Ishikawa (cell line): ENCODE measurements around the gene MAP2K4.

Experiments used
- CEBPB ChIP-seq: IDR thresholded peaks from 2 replicates; pipeline ENCODE4 v1.6.1; 2012
- CREB1 ChIP-seq: IDR thresholded peaks from 2 replicates; pipeline ENCODE4 v1.6.1; 2012; ENCODE audit warnings: low read depth
- EGR1 ChIP-seq: IDR thresholded peaks from 2 replicates; pipeline ENCODE4 v1.6.1; 2012
- EP300 ChIP-seq: IDR thresholded peaks from 2 replicates; pipeline ENCODE4 v1.6.1; 2012; ENCODE audit warnings: borderline replicate concordance
- FOXM1 ChIP-seq: IDR thresholded peaks from 2 replicates; pipeline ENCODE4 v1.6.1; 2012; ENCODE audit warnings: low read depth, borderline replicate concordance
- MAX ChIP-seq: IDR thresholded peaks from 2 replicates; pipeline ENCODE4 v1.6.1; 2012
- NFIC ChIP-seq: IDR thresholded peaks from 2 replicates; pipeline ENCODE4 v1.6.1; 2012
- RAD21 ChIP-seq: IDR thresholded peaks from 2 replicates; pipeline ENCODE4 v1.6.1; 2012; ENCODE audit warnings: low read depth
- TAF1 ChIP-seq: IDR thresholded peaks from 2 replicates; pipeline ENCODE4 v1.6.1; 2012; ENCODE audit warnings: low read depth, mild to moderate bottlenecking
- TCF12 ChIP-seq: IDR thresholded peaks from 2 replicates; pipeline ENCODE4 v1.6.1; 2012; ENCODE audit warnings: low read depth
- TEAD4 ChIP-seq: IDR thresholded peaks from 2 replicates; pipeline ENCODE4 v1.6.1; 2012
- YY1 ChIP-seq: IDR thresholded peaks from 2 replicates; pipeline ENCODE4 v1.6.1; 2012; ENCODE audit warnings: low read depth
- ZBTB7A ChIP-seq: IDR thresholded peaks from 2 replicates; pipeline ENCODE4 v1.6.1; 2012; ENCODE audit warnings: low read depth
- TF ChIP-seq, protein P1 (sequence below): IDR thresholded peaks from 2 replicates; pipeline ENCODE4 v1.6.1; 2012
- TF ChIP-seq, protein P2 (sequence below): IDR thresholded peaks from 2 replicates; pipeline ENCODE4 v1.6.1; 2012; ENCODE audit warnings: low read depth, mild to moderate bottlenecking

Gene MAP2K4

GRCh38 chr17:12028611-12029010 lies 7.9 kb downstream of the MAP2K4 start:
- TF ChIP-seq, protein P1, sequence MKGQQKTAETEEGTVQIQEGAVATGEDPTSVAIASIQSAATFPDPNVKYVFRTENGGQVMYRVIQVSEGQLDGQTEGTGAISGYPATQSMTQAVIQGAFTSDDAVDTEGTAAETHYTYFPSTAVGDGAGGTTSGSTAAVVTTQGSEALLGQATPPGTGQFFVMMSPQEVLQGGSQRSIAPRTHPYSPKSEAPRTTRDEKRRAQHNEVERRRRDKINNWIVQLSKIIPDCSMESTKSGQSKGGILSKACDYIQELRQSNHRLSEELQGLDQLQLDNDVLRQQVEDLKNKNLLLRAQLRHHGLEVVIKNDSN, result no peak
- TF ChIP-seq, protein P2, sequence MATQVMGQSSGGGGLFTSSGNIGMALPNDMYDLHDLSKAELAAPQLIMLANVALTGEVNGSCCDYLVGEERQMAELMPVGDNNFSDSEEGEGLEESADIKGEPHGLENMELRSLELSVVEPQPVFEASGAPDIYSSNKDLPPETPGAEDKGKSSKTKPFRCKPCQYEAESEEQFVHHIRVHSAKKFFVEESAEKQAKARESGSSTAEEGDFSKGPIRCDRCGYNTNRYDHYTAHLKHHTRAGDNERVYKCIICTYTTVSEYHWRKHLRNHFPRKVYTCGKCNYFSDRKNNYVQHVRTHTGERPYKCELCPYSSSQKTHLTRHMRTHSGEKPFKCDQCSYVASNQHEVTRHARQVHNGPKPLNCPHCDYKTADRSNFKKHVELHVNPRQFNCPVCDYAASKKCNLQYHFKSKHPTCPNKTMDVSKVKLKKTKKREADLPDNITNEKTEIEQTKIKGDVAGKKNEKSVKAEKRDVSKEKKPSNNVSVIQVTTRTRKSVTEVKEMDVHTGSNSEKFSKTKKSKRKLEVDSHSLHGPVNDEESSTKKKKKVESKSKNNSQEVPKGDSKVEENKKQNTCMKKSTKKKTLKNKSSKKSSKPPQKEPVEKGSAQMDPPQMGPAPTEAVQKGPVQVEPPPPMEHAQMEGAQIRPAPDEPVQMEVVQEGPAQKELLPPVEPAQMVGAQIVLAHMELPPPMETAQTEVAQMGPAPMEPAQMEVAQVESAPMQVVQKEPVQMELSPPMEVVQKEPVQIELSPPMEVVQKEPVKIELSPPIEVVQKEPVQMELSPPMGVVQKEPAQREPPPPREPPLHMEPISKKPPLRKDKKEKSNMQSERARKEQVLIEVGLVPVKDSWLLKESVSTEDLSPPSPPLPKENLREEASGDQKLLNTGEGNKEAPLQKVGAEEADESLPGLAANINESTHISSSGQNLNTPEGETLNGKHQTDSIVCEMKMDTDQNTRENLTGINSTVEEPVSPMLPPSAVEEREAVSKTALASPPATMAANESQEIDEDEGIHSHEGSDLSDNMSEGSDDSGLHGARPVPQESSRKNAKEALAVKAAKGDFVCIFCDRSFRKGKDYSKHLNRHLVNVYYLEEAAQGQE, result no peak
- TF ChIP-seq CREB1 (no peak), TAF1 (no peak), EGR1 (no peak), YY1 (no peak), CEBPB (no peak), TCF12 (no peak), MAX (no peak), TEAD4 (no peak), NFIC (no peak), ZBTB7A (no peak), EP300 (no peak), FOXM1 (no peak), RAD21 (no peak)

DNA sequence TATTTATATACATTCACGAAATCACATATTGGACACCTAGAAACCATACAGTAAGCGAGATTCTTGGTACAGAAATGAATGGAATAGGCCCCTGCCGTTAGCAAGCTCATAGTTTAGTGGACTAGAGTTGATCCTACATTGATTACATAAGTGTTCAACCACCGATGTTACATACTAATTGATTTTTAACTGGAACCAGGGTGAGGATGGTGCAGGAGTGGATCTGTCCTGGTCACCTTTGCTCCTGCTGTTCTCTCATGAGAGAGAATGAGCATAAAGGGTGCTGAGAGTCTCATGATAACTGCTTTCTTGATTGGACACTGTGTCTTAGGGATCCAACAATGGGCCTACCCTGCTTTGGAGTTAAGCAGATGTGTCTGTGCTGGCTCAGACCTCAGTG lies 13.9 kb downstream of the MAP2K4 start:
- TF ChIP-seq, protein P2, result no peak
- TF ChIP-seq TAF1 (no peak), NFIC (no peak), ZBTB7A (no peak), EGR1 (no peak), YY1 (no peak), MAX (no peak), CREB1 (no peak), CEBPB (no peak), FOXM1 (no peak), TEAD4 (no peak), RAD21 (no peak), TCF12 (no peak)
- TF ChIP-seq, protein P1, result no peak

GRCh38 chr17:12035673-12036072 lies 15.0 kb downstream of the MAP2K4 start:
- TF ChIP-seq EP300, result no peak
- TF ChIP-seq, protein P1, result no peak
- no peak for TF ChIP-seq YY1
- no peak for TF ChIP-seq RAD21
- TF ChIP-seq CREB1, result no peak
- TF ChIP-seq EGR1, result no peak
- TF ChIP-seq, protein P2, result no peak
- TF ChIP-seq MAX, result no peak
- no peak for TF ChIP-seq TCF12
- TF ChIP-seq NFIC, result no peak
- TF ChIP-seq CEBPB, result no peak
- TF ChIP-seq TAF1, result no peak
- no peak for TF ChIP-seq FOXM1
- no peak for TF ChIP-seq ZBTB7A
- no peak for TF ChIP-seq TEAD4

GRCh38 chr17:12037970-12038369 lies 17.3 kb downstream of the MAP2K4 start:
- no peak for TF ChIP-seq FOXM1
- TF ChIP-seq MAX, result no peak
- TF ChIP-seq CREB1, result no peak
- TF ChIP-seq CEBPB, result no peak
- TF ChIP-seq TAF1, result no peak
- TF ChIP-seq NFIC, result no peak
- no peak for TF ChIP-seq EGR1
